HFFc6 (cell line): ENCODE data around the gene ZNF611. TPM values are rescaled to one million over a fixed set of nuclear protein-coding genes. Genes with fewer than 3 reads are reported as not detected.

Experiments used
- DNase-seq: peaks from one replicate; pipeline ENCODE4 v3.0.0-alpha.2; 2018
- H3K27ac Mint-ChIP-seq: 2 replicates; pipeline ENCODE4 v1.8.0; 2020; ENCODE audit warnings: mild to moderate bottlenecking, mixed read lengths
- H3K27me3 Mint-ChIP-seq: 2 replicates; pipeline ENCODE4 v1.8.0; 2021; ENCODE audit warnings: mild to moderate bottlenecking, moderate library complexity, mixed read lengths; ENCODE audit not compliant: insufficient read depth
- H3K36me3 Mint-ChIP-seq: 2 replicates; pipeline ENCODE4 v1.8.0; 2021; ENCODE audit warnings: low read depth, mixed read lengths
- H3K4me1 Mint-ChIP-seq: 2 replicates; pipeline ENCODE4 v1.8.0; 2020; ENCODE audit warnings: low read depth, mixed read lengths
- H3K4me3 Mint-ChIP-seq: 2 replicates; pipeline ENCODE4 v1.8.0; 2020; ENCODE audit warnings: mild to moderate bottlenecking, moderate library complexity, mixed read lengths
- H3K9me3 Mint-ChIP-seq: 2 replicates; pipeline ENCODE4 v1.8.0; 2020; ENCODE audit warnings: mild to moderate bottlenecking, mixed read lengths
- CTCF ChIP-seq: fragments of 200-600 bp; sonication (generic); IDR thresholded peaks from 2 replicates; pipeline ENCODE4 v1.5.0; 2021; ENCODE audit warnings: antibody characterized with exemption, mild to moderate bottlenecking
- total RNA-seq, 6 experiments: library from RNA; stranded (reverse); fragmentation: NEBNext Ultra II Directional; extraction: Animal tissue kit (Norgen Biotek cat#: 25700); gene quantifications; 2 replicates in 1 of 6; 3 replicates in 5 of 6; pipeline ENCODE4 v1.2.3, GENCODE V29; 2021

ZNF611 gene
- total RNA-seq, 6 experiments from 2014 or later, result 11.3 to 15.0 (median 13.5) TPM

- no peak for DNase-seq
- Mint-ChIP-seq H3K36me3 (peaks cover 89% of the 10 kb centered on the region), H3K4me1 (peaks cover 18% of the 10 kb centered on the region), H3K27me3 (no peaks in the 10 kb centered on the region; the same call in 1 of the 2 replicates), H3K27ac (no peak overlapping the region), H3K9me3 (peaks cover 1% of the 10 kb centered on the region), H3K4me3 (no peak overlapping the region)
- TF ChIP-seq CTCF, result no peak
Observed at GRCh38 chr19:52653161-52653560, 81.7 kb downstream of the ZNF611 start.

Other genes starting within 250 kb of the ZNF611 start
- gene ZNF808, start 207.4 kb downstream of the ZNF611 start, total RNA-seq, result 10 to 100 TPM; 14.7 to 17.6 (median 15.8) TPM
- 10 to 100 TPM in 1 of 6 experiments, 1 to 10 TPM in 5; 7.0 to 10.0 (median 8.5) TPM for gene ZNF701, start 164.8 kb downstream of the ZNF611 start, total RNA-seq
- gene ZNF83, start 96.7 kb downstream of the ZNF611 start, total RNA-seq, result 10 to 100 TPM; 22.8 to 31.1 (median 26.0) TPM
- 1 to 10 TPM; 2.1 to 3.7 (median 3.1) TPM for gene ZNF600, start 51.7 kb upstream of the ZNF611 start, total RNA-seq
- 10 to 100 TPM in 5 of 6 experiments, 1 to 10 TPM in 1; 9.2 to 13.6 (median 11.9) TPM for gene ZNF28, start 86.6 kb upstream of the ZNF611 start, total RNA-seq
- 10 to 100 TPM in 4 of 6 experiments, 1 to 10 TPM in 2; 8.5 to 12.9 (median 11.2) TPM for gene ZNF468, start 122.6 kb upstream of the ZNF611 start, total RNA-seq
- 1 to 10 TPM; 4.7 to 7.3 (median 5.4) TPM for gene ZNF320, start 162.6 kb upstream of the ZNF611 start, total RNA-seq
- gene ZNF888, start 188.4 kb upstream of the ZNF611 start, total RNA-seq, result 1 to 10 TPM; 2.2 to 3.1 (median 2.8) TPM
- gene ZNF816, start 227.8 kb upstream of the ZNF611 start, total RNA-seq, result 1 to 10 TPM; 2.5 to 3.1 (median 2.9) TPM